Prostate gland (tissue), 2 donors: ENCODE measurements around the gene DAPK1.

Experiments
- POLR2A ChIP-seq: fragments of 450-650 bp; IDR thresholded peaks from one replicate; pipeline ENCODE4 v1.6.1; 2016; ENCODE audit warnings: antibody characterized with exemption, mild to moderate bottlenecking
- POLR2AphosphoS5 ChIP-seq: sonication (generic); formaldehyde crosslinking; IDR thresholded peaks from one replicate; pipeline ENCODE4 v1.6.1; 2017; ENCODE audit warnings: antibody characterized with exemption
- TF ChIP-seq, protein P1 (sequence below), 4 experiments: fragments of 200-600 bp in 2 of 4; fragments of 450-650 bp in 2 of 4; sonication (generic) in 2 of 4; IDR thresholded peaks; 1 replicate in 3 of 4; 2 replicates in 1 of 4; pipeline ENCODE4 v1.5.1; 2016 to 2019; ENCODE audit warnings: antibody characterized with exemption in 4 of 4, mild to moderate bottlenecking in 2 of 4, moderate library complexity in 2 of 4

GRCh38 chr9:87572719-87573118 is 75.1 kb downstream of the DAPK1 start:
- TF ChIP-seq, protein P1, sequence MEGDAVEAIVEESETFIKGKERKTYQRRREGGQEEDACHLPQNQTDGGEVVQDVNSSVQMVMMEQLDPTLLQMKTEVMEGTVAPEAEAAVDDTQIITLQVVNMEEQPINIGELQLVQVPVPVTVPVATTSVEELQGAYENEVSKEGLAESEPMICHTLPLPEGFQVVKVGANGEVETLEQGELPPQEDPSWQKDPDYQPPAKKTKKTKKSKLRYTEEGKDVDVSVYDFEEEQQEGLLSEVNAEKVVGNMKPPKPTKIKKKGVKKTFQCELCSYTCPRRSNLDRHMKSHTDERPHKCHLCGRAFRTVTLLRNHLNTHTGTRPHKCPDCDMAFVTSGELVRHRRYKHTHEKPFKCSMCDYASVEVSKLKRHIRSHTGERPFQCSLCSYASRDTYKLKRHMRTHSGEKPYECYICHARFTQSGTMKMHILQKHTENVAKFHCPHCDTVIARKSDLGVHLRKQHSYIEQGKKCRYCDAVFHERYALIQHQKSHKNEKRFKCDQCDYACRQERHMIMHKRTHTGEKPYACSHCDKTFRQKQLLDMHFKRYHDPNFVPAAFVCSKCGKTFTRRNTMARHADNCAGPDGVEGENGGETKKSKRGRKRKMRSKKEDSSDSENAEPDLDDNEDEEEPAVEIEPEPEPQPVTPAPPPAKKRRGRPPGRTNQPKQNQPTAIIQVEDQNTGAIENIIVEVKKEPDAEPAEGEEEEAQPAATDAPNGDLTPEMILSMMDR (IDR thresholded peaks at IDR 0.05): no peak
- TF ChIP-seq POLR2AphosphoS5: no peak
- no peak for TF ChIP-seq POLR2A
